ENCODE measurements around the gene SEC61A1.

The SEC61A1 gene

DNA sequence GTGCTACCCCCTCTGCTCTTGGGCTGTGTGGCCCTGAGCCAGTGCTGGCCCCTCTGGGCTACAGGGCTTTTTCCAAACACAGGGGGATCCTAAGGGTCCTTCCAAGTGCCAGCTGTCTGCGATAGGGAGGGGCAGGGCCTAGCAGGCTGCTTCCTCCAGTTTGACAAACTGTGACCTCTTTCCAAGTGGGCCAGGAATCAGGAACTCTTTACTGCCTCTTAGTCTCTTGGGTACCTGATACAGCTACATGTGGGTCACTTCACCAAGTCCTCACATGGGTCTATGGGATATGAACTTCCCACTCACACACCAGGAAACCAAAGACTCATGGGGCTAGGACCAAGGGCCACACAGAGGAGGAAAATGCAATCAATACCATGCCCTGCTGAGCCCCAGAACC, 25.4 kb downstream of the SEC61A1 start:
- DNase-seq (ENCODE audit: low read depth in 3 of 3) = no peak

DNA sequence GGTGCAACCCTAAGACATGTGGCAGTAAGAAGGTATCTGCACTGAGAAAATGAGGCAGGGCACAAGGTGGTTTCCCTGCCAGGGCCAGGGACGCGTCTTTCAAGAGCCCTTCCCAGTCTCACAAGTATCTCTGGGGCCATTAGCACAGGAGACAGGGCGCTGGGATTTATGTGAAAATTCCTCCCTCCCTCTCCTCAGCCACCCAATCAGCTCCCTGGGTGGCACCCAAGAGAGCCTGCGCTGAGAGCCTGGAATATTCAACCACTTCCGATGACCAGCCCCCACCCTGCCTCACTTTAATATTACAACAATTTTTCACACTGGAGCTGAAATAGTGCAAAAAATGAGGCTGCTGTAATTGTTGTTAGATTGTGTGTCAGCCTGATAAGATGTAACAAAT, 26.1 kb downstream of the SEC61A1 start:
- DNase-seq (ENCODE audit: low read depth in 3 of 3) = no peak

DNA sequence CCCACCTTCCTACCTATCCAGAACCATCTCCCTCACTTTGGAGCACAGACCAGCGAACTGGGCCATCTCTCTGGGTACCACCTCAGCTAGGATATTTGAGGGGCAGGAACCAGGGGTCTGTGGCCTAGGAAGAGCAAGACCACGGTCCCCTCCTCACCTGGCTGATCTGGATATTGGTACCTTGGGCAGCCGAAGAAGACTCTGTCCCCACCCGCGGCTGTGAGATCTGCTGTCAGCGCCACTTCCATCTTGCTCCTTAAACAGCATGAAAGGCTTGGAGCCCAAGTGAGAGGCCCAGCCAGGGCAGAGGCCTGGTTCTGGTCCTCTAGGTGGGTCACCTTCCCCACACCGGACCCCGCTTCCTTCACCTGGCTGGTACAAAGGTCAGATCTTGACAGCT, 26.6 kb downstream of the SEC61A1 start:
- no peak for DNase-seq (ENCODE audit: low read depth in 3 of 3)

DNA sequence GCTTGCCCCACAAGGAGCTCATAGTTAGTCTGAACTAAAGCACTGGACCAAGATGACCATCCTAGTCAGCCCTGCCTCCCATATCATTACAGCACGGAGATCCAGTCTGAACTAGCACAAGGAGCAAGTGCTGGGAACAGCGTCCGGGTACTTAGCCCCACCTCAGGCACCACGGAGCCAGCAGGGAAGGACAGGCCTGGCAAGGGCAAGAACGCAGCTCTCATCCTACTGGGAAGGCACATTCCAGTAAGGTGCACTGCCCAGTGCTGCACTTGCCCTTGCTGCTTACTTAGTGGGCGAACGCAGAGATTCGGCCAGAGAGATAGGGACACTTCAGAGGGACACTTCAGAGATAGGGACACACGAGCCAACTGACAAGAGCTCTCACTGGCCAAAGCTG, 27.6 kb downstream of the SEC61A1 start:
- DNase-seq (ENCODE audit: low read depth in 3 of 3) = no peak

DNA sequence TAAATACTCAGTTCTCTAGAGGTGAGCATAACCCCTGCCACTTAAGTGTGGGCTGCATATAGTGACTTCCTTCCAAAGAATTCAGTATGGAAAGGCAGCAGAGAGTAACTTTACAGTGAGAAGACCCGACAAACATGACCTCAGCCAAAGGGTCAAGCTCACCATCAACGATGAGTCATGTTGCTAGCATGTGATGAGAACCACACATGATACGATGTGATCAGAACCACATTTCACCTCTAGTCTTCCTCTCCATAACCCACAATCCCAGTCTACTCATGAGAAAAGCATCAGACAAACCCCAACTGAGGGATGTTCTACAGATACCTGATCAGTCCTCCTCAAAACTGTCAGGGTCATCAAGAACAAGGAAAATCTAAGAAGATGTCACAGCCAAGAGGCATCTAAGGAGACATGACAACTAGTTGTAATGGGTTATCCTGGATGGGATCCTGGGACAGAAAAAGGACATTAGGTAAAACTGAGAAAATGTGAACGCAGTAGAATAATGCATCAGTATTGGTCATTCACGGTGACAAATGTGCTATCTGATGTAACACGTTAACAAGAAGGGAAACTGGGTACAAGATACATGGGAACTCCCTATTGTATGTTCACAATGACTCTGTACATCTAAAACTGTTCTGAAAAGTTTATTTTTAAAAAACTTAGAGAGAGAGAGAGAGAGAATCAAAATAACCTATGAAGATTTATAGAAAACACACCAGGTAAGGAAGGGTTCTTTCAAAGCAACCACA, 28.3 kb downstream of the SEC61A1 start:
- DNase-seq (ENCODE audit: low read depth in 3 of 3) = no peak

DNA sequence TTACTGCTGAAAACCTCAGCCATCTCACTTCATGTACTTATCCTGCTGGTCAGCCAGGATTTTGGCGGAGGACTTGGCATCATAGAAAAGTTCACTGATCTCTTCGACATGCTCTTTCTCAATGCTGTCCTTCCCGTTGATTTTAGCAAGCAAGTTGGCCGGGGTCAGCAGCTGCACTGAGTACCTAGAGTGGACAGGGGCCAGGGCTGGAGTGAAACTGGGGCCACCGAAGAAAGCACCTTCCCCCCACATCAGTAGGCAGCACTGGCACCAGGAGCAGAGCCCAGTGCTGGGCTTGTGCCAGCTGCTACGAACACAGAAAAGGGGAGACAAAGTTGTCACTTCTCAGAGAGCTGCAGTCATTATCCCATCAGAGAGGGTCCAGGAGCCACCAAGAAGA, 29.0 kb downstream of the SEC61A1 start:
- DNase-seq (ENCODE audit: low read depth in 3 of 3) = no peak

DNA sequence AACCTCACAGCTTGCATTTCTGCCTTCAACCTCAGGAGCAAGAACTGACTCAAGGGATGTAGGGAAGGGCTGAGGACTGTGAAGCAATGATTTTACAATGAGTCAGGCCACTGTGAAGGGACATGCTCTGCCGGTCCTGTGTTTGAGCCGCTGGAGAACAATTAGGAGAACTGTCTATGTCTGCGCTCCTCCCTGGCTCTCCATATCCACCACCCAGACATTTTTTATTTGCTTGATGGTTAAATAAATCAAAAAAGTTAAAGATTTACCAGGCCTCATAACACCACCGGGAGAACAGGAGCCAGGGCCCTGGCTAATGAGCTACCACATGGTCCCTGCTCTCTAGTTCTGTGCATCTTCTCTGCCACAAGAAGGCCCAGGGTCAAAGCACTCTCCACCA, 29.6 kb downstream of the SEC61A1 start:
- no peak for DNase-seq (ENCODE audit: low read depth in 3 of 3)

DNA sequence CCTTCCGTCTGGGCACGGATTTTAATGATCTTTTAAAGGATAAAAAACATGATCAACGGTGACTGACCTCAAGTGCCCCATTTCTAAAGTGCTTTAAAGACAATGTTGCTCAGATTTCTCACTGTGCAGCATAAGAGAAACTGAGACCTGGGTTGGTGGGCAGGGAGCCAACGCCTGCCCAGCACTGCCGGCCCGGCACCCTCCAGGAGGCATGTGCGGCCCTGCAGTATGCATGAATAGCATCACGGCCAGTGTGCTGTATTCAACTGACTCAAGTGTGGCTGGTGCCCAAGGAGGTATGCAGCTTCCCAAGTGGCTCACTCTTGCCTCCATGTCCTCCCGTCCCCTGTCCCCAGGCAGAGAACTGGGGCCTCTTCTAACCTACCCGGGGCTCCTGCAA, 30.3 kb downstream of the SEC61A1 start:
- DNase-seq (ENCODE audit: low read depth in 3 of 3) = no peak

DNA sequence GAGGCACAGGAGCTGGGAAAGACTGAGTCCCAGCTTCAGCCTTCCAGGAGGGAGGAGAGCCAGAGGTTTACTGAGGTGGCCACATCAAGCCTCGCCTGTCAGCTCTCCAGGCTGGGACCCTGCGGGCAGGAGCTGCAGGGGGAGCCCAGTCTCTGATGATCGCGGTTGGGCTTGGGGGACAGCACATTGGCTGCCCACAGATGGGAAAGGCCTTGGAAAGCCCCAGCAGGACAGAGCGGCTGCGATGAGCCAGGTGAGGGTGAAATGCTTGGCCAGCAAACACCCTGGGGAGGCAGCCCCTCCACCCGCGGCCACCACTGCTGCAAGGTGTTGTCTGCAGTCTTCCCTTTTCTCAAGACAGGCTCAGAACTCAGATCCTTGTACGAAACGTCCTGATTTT, 31.2 kb downstream of the SEC61A1 start:
- no peak for DNase-seq (ENCODE audit: low read depth in 3 of 3)

DNA sequence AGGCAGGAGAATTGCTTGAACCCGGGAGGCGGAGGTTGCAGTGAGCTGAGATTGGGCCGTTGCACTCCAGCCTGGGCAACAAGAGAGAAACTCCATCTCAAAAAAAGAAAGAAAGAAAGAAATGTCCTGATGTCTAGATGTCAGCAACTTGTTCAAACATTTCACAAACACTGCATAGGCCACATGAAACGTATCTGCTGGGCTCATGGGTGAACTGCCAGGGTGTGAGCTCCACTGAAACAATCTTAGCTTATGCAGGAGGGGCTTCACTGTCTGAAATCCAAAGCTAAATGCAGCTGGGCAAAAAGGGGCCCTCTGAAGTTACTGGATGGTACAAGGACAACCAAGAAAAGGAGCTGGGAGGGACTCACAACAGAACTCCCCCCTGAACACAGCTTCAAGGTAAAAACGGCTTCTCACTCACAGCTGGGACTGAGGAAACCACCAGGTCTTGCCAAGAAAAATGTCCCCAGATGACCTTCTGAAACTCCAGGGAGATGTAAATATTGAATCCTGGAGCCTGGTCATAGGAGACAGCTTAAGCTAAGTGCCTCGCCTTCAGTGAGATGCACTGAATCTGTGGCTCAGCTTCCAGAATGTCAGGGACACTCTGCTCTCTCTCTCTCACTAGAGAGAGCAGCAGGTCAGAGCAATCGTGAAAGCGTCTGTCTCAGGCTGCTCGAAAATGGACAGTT, 31.9 kb downstream of the SEC61A1 start:
- no peak for DNase-seq (ENCODE audit: low read depth in 3 of 3)

DNA sequence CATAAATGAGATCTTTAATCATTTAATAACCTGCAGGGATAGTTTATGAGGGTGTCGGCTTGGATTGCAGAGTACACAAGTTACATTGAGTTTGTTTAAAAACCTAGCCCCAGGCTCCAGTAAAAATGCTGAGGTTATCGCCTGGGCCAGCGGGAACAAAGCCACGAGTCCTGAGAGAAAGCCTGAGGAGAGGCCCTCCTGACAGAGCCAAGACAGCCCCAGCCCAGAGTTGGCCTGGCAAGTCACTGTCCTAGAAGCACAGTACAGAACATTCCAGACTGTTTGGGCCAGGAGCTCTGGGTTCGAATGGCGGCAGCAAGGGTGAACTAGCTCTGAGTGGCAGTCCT, 32.4 kb downstream of the SEC61A1 start:
- DNase-seq (ENCODE audit: low read depth in 3 of 3) = no peak

GRCh38 chr3:128089135-128089534, 36.9 kb downstream of the SEC61A1 start:
- DNase-seq (ENCODE audit: low read depth in 3 of 3) = no peak

- DNase-seq (ENCODE audit: low read depth in 3 of 3) = no peak
Observed at GRCh38 chr3:128091586-128091985, 39.3 kb downstream of the SEC61A1 start.

DNA sequence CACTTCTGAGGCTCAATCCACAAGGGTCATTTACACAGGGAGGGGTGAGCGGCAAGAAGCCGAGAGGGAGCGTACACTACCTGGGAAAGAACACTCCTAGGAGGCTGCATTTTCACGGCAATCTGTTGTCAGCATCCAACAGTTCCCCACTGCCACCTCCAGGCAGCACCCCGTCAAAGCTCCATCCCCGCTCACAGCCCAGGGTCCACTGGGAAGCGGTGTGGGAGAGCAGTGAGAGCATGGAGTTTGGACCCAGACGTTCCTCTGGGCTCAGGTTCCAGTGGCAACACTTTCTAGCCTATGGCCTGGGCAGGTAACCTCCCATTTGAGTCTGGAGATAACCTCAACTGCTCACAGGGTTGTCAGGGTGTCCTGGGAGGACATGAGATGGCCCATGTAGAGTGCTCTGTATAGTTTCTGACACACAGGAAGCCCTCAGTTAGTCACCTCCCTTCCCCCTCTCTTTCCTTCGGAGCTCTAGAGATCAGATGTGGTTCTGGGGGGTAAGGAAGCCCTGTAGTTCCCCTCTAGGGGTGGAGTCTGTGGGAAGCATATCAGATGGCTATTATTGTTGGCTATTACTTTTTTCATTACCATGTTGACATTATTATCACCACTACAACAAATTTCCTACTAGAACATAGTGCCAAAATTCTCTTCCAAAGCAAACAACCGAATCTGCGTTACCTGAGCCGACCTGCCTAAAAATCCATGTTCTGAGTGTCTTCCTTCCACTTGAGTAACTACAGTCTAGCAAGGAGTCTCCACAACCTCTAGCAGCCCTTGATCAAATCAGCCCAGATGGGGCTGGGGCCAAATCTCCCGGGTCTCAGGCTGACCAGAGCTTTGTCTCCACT, 42.3 kb downstream of the SEC61A1 start:
- DNase-seq (ENCODE audit: low read depth in 3 of 3) = no peak

DNA sequence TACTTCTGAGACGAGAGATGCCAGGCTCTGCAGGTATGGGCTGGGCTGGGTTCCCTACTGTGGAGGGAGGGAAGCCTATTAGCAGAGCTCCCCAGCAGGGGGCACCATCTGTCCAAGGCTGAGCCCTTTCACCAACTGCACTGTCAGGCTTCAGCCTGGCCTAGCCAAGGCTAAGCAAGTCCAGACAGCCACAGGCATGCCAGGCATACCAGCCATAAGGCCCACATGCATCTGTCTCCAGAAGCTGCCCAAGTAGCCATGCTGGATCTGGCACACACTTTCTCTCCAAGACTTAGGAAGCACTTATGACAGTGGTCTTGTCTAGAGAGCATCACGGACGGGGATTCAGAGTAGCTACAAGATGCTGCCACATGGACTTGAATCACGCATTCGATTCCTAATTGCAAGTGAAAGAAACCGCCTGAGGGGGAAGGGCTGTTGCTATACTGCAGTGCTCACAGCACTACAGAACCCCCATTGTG, 43.0 kb downstream of the SEC61A1 start:
- peak; percentile 48 to 71 (median 49) for DNase-seq (ENCODE audit: low read depth in 3 of 3)

DNA sequence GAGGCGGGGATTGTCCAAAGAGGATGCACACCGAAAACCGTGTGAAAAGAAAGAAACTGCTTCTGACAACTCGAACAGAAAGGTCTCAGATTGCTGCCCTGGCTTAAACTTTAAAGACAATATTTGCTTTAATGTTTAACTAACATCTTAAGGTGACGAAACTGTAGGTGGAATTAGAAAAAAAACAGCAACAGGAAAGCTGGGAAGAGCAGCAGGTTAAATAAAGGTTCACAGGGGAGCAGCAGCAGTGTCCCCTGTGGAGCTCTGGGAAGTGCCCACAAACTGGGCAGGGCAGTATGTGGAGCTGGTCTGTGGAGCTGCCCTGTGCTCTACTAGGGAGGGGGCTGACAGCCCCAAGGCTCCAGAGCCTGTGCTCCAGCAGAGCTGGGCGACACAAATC, 46.0 kb downstream of the SEC61A1 start:
- DNase-seq (ENCODE audit: low read depth in 3 of 3) = no peak

DNA sequence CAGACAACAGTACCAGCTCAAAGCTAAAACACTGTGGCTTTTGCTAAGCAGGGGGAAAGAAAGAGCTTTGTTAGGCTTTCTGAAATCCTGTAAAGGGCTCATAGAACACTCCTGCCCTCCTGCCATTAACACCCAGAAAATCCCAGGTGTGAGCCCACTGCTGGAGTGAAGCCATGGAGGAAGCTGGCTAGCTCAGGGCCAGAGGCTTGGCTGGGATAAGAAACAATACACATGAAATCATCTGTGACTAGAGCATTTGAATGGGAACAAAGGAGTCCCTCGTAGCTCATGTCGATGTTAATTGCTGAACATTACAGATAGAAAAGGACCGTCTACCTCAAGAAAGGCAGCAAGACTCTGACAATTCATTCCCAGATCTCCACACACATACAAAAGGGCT, 47.9 kb downstream of the SEC61A1 start:
- no peak for DNase-seq (ENCODE audit: low read depth in 3 of 3)

DNA sequence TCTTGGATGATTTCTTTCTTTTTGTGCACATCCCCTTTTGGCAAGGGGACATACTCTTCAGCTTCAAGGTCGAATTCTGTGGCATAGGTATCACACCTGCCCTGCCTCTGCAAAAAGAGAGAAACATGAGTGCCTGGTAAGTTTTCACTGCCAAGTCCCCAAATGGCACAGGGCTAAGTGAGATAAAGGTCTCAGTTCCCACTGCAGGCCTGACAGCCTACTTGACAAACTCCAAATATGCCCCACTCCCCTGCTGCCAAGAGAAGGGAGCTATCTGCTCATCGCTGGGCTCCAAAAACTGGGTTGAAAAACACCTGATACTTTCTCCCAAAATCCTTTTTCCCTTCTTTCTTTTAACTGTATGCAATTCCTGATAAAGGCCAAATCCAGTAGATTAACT, 48.4 kb downstream of the SEC61A1 start:
- no peak for DNase-seq (ENCODE audit: low read depth in 3 of 3)

- no peak for DNase-seq (ENCODE audit: low read depth in 3 of 3)
Observed at GRCh38 chr3:128103136-128103676, 51.0 kb downstream of the SEC61A1 start.

GRCh38 chr3:128107834-128108233, 55.6 kb downstream of the SEC61A1 start:
- no peak for DNase-seq (ENCODE audit: low read depth in 3 of 3)

- DNase-seq (ENCODE audit: low read depth in 3 of 3) = no peak
Observed at GRCh38 chr3:128111147-128111546, 58.9 kb downstream of the SEC61A1 start.

GRCh38 chr3:128112357-128112968, 60.2 kb downstream of the SEC61A1 start:
- DNase-seq (ENCODE audit: low read depth in 3 of 3) = peak in 1 of 3 experiments; percentile 14

Data from stimulated activated CD4-positive, alpha-beta T cell treated with anti-CD3 and anti-CD28 coated beads, TNF-alpha, amount 100 ng/mL, for 24 hours (primary cell).